NCI-H187 treated with DMSO at 0.1 percent for 48 hours (cell line): ENCODE data around the gene NLK.
"Not testable (repeated sequence)": the region's sequence is repeated elsewhere in the genome, so short reads cannot be mapped to it uniquely, and the experiment has no call there.

Source experiments
- DNase-seq: peaks from one replicate; lab custom pipeline; 2025; lab: John Stamatoyannopoulos, UW

The NLK gene

DNA sequence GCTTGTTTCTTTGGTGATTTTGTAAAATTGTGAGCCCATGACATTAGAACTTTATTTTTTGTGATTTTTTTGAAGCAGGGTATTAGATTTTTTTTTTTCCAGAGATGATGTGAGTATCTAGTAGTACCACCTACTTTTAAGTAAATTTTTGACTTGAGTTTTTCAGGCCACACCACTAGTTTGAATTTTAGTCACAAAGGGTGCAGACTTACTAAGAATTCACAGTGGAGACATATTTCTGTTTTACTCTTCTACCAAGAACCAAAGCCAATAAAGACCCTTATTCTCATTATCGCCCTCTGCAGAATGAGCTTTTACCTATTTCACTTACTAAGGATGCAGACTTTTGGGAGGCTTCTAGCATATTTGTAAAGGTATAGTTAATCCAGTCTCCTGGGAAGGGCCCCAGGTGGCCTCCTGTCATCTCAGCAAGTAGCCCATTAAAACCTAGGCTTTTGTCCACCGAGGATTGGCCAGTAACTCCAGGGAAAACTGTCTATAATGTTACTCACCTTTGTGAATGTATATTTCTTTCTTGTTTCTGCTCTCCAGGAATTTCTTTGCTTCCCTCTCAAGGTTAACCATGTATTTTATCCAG, 30.6 kb downstream of the NLK start:
- DNase-seq, result no peak

DNA sequence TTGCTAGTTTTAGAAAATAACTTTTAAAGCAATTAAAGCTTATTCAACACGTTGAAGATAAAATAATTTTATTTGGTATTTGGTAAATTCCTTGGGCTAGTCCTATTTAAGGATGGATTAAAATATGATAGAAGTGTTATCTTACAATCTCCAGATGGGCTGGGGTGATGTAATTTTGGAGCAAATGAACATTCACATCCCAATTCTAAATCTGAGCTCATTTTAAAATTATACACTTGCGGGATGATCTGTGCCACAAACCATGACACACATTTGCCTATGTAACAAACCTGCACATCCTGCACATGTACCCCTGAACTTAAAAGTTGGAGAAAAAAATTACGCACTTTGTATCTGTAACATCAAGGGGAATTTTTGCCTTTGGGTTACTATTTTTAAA, 31.5 kb downstream of the NLK start:
- DNase-seq, result no peak

DNA sequence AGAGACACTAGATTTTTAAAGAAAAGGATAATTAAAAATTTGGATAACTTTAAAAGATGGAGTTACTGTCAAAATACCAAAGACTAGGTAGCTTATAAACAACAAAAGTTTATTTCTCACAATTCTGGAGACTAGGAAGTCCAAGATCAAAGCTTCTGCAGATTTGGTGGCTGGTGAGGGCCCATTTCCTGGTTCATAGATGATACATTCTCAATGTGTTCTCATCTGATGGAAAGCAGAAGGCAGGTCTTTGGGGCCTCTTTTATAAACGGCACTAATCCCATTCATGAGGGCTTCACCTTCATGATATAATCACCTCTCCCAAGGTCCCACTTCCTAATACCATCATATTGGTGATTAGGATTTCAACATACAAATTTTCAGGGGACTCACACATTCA, 33.7 kb downstream of the NLK start:
- no peak for DNase-seq

DNA sequence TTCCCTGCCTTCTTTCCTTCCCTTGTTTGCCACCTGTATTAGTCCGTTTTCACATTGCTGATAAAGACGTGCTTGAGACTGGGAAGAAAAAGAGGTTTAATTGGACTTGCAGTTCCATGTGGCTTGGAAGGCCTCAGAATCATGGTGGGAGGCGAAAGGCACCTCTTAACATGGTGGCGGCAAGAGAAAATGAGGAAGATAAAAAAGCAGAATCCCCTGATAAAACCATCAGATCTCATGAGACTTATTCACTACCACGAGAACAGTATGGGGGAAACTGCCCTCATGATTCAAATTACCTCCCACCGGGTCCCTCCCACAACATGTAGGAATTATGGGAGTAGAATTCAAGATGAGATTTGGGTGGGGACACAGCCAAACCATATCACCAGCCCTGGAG, 34.7 kb downstream of the NLK start:
- DNase-seq, result not testable (repeated sequence)

DNA sequence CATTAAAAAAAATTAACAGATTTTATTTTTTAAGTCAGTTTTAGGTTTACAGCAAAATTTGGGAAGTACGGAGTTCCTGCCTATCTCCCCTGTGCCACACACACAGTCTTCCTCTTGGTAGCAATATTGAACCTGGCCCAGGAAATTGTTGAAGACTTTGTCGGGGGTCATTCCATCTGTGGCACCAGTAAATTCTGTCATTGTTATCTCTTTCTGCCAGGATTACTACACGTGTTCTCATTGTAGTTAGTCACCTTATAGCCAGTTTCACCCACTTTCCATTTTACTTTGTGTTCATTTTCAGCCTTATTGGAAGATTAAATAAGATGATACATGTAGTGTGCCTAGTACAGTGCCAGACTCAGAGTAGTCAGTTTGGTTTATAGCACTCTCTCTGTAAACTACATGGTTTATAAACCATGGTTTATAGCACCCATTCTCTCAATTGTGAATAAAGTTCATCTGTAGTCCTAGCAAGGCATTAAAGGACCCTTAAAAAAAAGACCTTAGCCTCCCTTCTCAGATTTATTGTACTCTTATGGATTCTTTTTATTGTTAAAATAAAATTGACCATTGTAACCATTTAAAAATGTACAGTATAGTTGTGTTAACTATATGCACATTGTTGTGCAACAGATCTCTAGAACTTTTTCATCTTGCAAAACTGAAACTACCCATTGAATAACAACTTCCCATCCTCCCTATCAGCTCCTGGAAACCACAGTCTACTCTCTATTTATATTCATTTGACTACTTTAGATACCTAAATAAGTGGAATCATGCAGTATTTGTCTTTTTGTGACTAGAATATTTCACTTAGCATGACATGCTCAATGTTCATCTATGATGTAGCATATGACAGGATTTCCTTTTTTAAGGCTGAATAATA, 36.1 kb downstream of the NLK start:
- no peak for DNase-seq

DNA sequence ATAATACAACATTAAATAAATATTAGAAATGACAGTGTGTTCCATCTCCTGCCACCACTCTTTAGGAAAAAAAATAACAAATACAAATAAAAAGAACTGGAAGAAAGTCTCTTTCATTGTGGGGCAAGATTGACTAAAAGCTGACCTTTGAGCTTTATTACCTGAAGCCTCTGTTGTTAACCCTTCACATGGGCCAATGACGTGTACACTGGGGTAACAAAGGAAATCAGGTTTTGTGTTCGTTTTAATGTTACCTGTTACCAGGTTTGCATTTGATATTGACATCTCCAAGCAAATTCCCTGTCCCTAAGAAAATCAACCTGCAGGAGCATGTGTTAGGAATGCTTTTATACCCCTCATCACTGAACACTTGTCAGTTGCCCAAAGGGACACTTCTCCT, 39.0 kb downstream of the NLK start:
- DNase-seq, result no peak

DNA sequence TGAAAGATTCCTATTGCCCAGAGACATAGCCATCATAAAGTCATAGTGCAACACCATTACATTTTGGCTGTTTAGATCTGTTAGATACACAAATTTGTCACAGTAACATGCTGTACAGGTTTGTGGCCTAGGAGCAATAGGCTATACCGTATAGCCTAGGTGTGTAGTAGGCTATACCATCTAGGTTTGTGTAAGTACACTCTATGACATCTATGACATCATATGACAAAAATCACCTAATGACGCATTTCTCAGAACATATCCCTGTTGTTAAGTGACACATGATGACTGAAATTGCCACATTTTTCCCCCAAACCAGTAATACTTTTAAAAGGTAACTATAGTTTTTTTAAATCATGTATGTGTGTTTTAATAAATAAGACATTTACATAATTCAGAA, 43.3 kb downstream of the NLK start:
- no peak for DNase-seq

DNA sequence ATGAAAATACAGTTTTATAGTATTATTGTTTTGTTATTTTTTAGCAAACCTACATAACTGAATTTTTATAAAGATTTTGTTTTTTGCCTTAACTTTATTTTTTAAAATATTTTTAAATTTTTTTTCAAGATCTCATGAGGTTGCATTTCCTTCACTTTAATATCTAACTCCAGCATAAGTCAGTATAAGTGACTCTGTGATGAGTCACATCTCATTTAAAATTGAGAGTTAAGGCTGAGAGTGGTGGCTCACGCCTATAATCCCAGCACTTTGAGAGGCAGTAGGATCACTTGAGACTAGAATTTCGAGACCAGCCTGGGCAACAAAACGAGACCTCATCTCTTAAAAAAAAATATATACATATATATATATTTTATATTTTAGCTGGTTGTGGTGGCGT, 44.0 kb downstream of the NLK start:
- DNase-seq, result no peak

DNA sequence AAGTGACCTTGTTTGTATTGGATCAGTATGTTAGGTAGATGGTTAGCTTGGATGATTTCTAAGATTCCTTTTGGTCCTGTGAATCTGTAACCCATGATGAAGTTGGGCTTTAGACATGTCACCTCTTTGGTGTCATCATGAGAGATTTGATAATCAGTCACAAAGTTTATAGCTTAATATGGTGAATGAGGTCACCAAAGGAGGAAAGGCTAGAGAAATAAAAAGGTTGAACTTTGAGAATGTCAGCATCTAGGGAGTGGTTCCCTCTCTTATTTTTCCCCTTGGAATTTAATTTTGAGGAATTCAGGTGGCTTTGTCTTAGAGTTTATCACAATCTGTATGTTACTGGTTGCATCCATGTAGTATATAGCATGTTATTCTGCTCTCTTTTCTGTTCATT, 45.3 kb downstream of the NLK start:
- no peak for DNase-seq

DNA sequence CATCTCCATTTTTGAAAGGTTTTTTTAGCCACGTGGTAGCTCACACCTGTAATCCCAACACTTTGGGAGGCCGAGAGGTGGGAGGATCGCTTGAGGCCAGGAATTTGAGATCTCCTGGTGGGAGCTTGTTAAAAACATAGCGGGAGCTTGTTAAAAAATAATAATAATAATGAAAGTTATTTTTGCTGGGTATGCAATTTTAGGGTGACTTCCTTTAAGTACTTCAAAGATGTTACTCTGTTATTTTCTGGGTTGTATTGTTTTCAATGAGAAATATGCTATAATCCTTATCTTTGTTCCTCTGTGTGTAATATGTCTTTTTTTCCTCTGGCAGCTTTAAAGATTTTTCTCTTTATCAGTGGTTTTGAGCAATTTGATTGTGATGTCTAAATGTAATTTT, 48.1 kb downstream of the NLK start:
- DNase-seq, result no peak

DNA sequence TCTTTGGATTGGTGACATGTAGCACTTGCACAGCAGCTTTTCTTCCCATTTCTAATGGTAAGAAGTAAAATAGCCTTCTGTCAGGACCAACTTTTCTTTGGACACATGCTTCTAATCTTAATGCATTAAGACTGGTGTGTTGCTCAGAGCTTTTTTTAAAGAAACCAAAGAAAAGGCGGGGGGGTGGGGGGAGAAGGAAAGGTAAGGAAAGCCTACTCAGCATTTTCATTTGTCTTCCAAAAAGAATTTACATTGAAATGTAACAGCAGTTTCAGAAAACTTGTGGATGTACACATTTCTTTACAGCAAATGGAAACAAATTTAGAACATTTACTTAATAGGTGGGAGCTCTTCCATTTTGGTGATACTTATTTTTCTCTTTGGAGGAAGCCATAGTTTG, 49.6 kb downstream of the NLK start:
- DNase-seq, result no peak

DNA sequence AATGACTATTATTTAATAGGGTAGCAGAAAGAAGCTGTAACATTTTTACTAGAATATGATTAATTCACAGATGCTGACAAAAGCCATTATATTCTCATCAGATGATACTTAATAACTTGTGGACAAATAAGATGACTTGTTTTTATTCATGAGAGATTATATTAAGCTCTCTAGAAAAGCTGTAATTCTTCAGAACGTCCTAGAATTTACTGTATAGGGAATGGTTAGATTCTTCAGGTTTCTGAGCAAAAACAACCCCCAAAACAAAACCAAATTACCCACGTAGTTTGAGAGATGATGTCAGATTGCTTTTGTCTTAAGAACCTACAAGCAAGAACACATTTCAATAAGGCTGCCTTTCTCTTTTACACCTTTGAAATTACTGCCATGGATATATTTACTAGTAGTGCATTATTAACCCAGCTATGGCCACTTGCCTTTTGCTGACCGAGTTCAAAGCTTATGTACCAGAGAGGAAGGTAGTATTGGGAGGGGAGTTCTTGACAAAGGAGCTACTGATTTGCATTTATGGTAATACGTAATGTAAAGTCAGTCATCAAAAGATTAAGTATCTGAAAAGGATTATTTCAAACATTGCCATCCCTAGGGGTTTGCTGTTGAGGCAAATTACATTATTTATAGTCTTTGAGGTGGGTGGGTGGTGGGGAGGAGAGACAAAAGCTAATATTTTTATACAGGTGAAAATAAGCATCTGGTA, 51.7 kb downstream of the NLK start:
- no peak for DNase-seq

DNA sequence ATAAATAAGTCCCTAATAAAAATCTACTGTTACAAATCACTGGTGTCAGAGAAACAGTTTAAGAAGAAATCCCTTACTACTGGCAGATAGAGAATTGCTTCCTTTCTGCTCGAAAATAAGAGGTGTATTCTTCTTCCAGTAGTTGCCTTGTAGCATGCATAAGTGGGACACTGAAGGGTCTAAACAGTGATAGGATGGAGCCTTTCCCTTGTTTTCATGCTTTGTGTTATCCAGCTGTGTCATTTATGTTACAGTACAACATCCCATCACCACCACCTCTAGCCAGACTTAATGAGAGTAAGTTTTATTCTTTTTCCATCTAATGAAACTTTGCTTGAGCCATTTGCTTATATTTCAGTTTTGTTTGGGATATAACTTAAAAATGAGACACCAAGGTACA, 54.3 kb downstream of the NLK start:
- DNase-seq, result no peak

DNA sequence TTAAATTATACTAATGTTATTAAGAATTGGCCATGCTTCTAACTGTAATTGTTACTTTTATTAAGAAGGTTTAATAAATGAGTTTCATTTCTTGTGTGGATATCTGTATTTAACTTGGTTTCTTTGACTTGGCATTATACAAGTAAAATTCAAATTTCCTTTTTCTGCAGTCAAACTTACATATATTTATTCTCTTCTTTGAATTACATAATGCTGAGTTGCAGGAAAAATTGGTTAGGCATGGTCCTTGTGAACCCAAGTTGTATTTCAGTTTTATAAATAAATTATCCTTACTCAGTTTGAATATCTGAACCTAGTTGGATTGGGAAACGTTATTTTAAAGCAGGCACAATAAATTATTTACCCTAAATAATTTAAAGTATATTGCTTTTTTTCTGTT, 54.8 kb downstream of the NLK start:
- no peak for DNase-seq

DNA sequence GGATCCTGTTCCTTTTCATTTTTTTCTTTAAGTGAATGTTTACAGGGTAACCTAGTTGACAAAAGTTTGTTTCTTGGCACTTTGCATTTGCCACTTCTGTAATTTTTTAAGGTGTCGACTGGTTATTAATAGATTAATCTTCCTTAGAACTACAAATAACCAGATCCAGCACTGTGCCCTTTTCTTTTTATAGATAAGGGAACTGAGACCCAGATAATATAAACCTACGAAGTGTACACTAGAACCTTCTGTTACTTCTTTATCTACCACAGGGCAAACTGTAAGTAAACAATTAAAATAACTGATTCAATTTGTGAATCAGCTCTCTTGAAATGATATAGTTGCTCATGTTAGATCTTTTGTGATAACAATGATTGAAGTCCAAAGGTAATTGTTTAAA, 55.4 kb downstream of the NLK start:
- no peak for DNase-seq

DNA sequence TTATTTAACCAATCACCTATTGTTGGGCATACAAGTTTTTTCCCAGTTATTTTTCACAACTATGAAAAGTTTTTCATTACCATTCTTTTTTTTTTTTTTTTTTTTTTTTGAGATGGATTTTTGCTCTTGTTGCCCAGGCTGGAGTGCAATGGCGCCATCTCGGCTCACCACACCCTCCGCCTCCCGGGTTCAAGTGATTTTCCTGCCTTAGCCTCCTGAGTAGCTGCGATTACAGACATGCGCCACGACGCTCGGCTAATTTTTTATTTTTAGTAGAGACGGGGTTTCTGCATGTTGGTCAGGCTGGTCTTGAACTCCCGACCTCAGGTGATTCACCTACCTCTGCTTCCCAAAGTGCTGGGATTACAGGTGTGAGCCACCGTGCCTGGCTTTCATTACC, 56.1 kb downstream of the NLK start:
- not testable (repeated sequence) for DNase-seq

DNA sequence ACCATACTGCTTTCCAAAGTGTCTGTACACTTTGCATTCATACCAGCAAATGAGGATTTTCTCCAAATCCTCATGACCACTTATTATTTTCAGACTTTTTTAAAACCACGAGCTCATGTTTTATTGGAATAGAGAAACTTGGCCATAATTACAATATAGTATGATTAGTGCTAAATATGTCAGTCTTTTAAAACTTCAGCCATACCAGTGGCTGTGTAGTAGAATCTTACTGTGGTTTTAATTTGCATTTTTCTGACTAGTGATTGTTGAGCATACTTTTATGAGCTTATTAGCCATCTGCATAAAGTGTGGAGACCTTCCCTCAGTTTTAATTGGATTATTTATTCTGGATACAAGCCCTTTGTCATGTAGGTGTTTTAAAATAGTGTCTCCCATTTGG, 57.8 kb downstream of the NLK start:
- no peak for DNase-seq

DNA sequence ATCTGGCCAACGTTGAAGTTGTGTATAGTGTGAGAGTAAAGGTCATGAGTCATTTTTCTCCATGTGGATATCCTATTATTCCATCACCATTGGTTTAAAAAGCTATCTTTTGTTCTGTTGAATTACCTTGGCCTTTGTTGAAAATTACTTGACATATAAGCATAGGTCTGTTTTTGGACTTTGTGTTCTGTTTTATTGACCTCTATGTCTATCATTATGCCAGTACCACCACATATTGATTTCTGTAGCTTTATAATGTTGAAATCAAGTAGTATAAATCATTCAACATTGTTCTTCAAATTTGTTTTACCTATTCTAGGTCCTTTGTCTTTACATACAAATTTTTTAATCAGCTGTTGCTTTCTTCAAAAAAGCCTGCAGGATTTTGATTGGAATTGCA, 58.5 kb downstream of the NLK start:
- DNase-seq, result no peak

DNA sequence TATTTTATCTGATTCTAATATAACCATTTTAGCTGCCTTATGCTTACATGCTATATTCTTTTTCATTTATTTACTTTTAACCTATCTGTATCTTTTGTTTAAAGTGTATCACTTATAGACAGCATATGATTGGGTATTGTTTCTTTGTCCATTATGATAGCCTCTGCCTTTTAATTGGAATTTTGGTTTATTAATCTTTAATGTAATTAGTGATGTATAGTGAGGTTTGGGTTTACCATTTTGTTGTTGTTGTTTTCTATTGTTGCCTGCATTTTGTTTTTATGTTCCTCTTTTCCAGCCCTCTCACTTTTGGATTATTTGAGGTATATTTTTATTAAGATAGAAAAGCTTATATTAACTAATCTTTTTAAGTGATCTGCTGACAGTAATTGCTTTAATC, 59.4 kb downstream of the NLK start:
- no peak for DNase-seq

DNA sequence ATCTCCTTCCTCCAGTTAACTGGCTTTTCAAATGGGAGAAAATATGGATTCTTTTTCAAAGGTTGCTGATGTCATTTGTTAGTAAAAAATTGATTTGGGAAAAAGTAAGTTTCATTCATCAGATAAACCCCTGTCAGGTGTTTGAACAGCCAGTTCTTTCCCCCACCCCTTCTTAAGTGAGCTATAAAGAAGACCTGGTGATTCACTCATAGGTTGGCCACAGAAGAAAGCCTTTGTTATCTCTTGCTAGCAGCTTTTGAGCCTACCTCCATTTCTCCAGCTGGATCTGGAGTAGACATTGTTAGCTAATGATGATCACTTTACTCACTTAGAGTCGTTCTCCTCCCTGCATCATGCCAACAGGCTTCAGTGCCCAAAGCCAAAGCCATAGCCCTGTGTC, 63.0 kb downstream of the NLK start:
- DNase-seq, result no peak

DNA sequence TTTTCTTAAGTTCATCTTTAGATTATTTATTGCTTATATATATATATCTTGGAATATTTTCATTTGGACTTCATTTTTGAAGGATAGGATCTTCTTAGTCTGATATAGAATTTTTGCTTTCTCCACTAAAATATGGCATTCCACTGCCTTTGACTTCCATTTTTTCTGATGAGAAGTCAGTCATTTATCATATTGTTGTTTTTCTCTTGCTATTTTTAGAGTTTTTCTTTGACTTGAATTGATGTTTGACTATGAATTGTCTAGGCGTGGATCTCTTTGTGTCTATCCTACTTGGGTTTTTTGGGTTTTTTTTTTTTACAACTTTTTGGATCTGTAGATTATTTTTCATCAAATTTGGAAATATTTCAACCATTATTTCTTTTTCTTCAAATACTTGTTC, 67.7 kb downstream of the NLK start:
- DNase-seq, result no peak

DNA sequence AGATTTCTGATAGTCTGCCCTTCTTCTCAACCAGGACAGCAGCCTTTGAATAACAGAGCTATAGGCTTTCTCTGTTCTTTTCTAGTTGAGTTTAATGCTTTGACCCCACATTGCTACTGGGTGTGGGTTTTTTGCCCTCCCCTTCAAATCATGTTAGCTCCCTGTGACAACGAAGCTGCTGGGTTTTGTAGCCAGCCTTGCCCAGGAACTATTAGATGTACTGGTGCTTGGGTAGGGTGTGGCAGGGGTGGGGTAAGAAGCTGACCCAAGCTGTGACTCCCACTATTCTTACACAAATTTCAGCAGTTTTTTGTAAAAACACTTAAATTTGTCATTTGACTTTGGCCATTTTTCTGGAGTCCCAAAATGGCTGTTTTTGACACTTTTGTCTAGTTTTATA, 69.7 kb downstream of the NLK start:
- no peak for DNase-seq

DNA sequence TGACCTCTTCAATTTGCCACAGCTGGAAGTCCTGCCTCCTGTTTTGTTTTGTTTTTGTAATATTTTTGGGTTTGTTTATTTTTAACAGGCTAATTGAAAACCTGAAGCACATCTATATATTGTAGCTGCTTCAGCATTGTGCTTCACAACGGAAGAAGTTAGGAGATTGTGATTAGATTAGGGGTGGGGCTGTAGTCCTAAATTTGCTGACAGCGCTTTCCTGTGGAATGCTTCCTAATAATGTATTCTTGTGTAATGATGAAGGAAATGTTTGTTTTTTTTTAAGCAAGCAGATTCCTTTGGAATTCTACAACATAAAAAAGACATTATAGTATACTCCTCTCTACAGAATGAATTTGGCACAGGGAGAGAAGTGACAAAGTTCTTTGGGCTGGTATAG, 70.1 kb downstream of the NLK start:
- no peak for DNase-seq
